Central memory CD8-positive, alpha-beta T cell (primary cell): Measurements from ENCODE around the gene MROH9.
"Not testable (repeated sequence)": the region's sequence is repeated elsewhere in the genome, so short reads cannot be mapped to it uniquely, and the experiment has no call there.

Experiments used
- ATAC-seq: fragments of 150-1000 bp; cut with Tn5 transposase; replicated peaks from 2 replicates; pipeline ENCODE4 v1.10.0; 2022; ENCODE audit warnings: mild to moderate bottlenecking, moderate FRiP score, moderate number of reproducible peaks; ENCODE audit not compliant: poor library complexity, severe bottlenecking; ENCODE audit errors: extremely low read depth
- DNase-seq, 2 donors: peaks; one replicate each; pipeline ENCODE4 v3.0.0; 2021; ENCODE audit warnings: low spot score in 2 of 2
- H3K27ac Mint-ChIP-seq: one replicate; pipeline ENCODE4 v1.8.0; 2022; ENCODE audit warnings: low read depth, mild to moderate bottlenecking, moderate library complexity, mixed read lengths
- H3K27me3 Mint-ChIP-seq: one replicate; pipeline ENCODE4 v1.8.0; 2022; ENCODE audit warnings: mixed read lengths
- H3K36me3 Mint-ChIP-seq: one replicate; pipeline ENCODE4 v1.8.0; 2022; ENCODE audit warnings: mild to moderate bottlenecking, moderate library complexity, mixed read lengths; ENCODE audit not compliant: insufficient read depth
- H3K4me1 Mint-ChIP-seq: one replicate; pipeline ENCODE4 v1.8.0; 2022; ENCODE audit warnings: mixed read lengths
- H3K4me3 Mint-ChIP-seq: one replicate; pipeline ENCODE4 v1.8.0; 2022; ENCODE audit warnings: mild to moderate bottlenecking, moderate library complexity, mixed read lengths
- H3K9me3 Mint-ChIP-seq: one replicate; pipeline ENCODE4 v1.8.0; 2022; ENCODE audit warnings: mixed read lengths

The MROH9 gene

DNA sequence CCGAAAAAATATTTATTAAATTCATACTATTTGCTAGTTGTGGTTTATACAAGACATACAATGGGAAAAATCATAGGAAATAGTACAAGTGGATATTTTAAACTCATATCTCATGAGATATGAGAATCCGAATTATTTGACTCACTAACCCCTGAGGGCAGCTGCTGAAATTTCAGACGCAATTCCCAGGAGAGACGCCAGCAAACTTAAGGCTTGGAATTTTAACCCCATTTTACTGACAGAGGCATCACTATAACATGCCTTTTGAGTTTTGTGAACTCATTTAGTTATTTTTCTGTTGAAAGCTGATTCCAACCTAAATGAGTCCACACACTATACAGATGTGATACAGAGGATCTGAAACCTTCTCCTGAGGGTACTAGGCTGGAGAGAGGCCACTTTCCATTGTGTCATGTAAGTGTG lies 5.9 kb upstream of the MROH9 start:
- Mint-ChIP-seq H3K4me1 (no peaks in the 10 kb centered on the region), H3K27me3 (peaks cover 19% of the 10 kb centered on the region), H3K27ac (no peak overlapping the region), H3K36me3 (no peaks in the 10 kb centered on the region), H3K9me3 (no peaks in the 10 kb centered on the region), H3K4me3 (no peak overlapping the region)
- no peak for ATAC-seq
- no peak for DNase-seq

DNA sequence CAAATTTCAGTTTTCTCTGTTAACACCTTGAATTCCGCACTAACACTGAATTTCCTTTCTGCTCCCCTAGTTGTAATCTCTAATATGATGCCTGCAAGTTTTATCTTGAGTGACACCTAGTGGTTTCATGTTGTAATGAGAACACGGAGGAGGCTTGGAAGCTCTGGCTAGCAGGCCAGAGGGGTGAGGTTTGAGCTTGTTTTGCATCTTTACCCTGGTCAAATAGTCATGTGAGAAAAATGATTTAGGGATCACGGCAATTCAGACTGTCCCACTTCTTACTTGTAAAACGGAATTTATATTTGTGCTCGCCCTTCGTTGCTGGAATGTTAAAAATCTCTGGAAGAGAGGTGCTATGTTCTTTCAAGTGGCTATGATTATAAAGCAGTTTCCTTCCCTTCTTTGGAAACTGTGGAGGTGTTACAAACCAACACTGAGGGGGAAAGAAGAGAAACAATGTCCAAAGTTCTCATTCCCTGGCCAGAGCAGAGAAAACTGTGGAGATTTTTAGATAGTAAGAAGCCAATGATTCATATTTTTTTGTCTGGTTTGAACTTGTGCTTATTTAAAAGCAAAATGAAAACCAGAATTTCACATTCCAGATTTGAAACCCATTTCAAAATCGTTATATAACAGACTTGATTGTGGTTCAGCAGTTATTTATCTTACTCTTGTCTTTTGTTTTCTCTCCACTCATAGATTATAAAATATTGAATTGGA lies 5.3 kb upstream of the MROH9 start:
- no peak for ATAC-seq
- no peaks in the 10 kb centered on the region for H3K9me3 Mint-ChIP-seq
- no peak for DNase-seq
- no peaks in the 10 kb centered on the region for H3K4me1 Mint-ChIP-seq
- H3K27me3 Mint-ChIP-seq: peaks cover 19% of the 10 kb centered on the region
- no peaks in the 10 kb centered on the region for H3K36me3 Mint-ChIP-seq
- H3K27ac Mint-ChIP-seq: no peak overlapping the region
- H3K4me3 Mint-ChIP-seq: no peak overlapping the region

DNA sequence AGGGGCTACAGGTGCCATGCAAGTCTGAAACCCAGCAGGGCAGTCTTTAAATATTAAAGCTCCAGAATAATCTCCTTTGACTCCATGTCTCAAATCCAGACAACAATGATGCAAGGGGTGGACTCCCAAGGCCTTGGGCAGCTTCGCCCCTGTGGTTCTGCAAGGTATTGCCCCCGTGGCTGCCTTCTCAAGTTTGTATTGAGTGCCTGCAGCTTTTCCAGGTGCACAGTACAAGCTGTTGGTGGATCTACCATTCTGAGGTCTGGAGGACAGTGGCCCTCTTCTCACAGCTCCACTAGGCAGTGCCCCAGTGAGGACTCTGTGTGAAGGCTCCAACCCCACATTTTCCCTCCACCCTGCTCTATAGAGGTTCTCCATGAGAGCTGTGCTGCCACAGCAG lies 3.7 kb upstream of the MROH9 start:
- Mint-ChIP-seq H3K36me3 (no peaks in the 10 kb centered on the region), H3K27me3 (peaks cover 19% of the 10 kb centered on the region), H3K27ac (no peak overlapping the region), H3K4me3 (no peak overlapping the region), H3K4me1 (no peaks in the 10 kb centered on the region), H3K9me3 (no peaks in the 10 kb centered on the region)
- DNase-seq: no peak
- ATAC-seq: no peak

DNA sequence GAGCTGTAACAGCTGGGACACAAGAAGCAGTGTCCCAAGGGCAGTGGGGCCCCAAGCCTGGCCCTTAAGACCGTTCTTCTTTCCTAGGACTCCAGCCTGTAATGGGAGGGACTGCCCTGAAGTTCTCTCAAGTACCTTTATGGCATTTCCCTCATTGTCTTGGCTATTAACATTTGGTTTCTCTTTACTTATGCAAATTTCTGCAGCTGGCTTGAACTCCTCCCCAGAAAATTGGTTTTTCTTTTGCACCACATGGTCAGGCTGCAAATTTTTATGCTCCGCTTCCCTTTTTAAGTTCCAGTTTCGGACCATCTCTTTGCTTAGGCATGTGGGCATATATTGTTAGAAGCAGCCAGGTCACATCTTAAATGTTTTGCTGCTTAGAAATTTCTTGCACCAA lies 3.1 kb upstream of the MROH9 start:
- H3K9me3 Mint-ChIP-seq: no peaks in the 10 kb centered on the region
- H3K4me1 Mint-ChIP-seq: no peaks in the 10 kb centered on the region
- no peak overlapping the region for H3K4me3 Mint-ChIP-seq
- ATAC-seq (no peak), DNase-seq (no peak)
- peaks cover 19% of the 10 kb centered on the region for H3K27me3 Mint-ChIP-seq
- no peaks in the 10 kb centered on the region for H3K36me3 Mint-ChIP-seq
- no peak overlapping the region for H3K27ac Mint-ChIP-seq

DNA sequence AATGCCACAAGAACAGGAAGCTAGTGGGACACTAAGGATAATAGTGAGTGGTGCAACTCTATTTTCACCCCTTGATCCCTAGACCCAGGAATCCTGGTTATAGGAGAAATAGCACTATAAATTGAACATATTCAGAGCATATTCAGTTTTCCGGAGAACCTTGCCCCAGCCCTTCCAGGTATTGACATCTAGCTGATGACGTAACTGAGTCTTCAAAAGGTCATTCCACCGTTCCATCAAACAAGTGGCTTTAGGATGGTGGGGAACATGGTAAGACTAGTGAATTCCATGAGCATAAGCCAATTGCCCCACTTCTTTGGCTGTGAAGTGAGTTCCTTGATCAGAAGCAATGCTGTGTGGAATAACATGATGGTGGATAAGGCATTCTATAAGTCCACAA lies 2.9 kb downstream of the MROH9 start:
- Mint-ChIP-seq H3K4me1 (no peaks in the 10 kb centered on the region), H3K27ac (no peak overlapping the region), H3K9me3 (no peaks in the 10 kb centered on the region), H3K27me3 (peaks cover 39% of the 10 kb centered on the region), H3K36me3 (no peaks in the 10 kb centered on the region), H3K4me3 (no peak overlapping the region)
- ATAC-seq (no peak), DNase-seq (no peak)

DNA sequence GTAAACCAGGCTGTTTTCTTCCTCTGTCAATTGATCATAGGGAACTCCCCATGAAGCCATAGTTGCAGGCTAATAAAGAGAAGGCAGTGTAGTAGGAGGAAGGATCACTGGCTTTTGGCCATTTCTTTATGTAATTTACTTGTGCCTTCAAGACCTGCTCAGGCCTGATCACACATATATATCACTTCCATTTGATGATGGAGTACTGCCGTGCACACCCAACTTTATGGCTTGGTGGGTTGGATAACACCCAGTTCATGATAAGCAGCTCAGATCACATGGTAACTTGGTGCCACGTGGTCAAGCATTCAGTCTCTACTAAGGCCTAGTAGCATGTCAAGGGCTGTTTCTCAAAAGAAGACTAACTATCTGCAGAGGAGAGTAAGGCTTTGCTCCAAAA lies 4.1 kb downstream of the MROH9 start:
- Mint-ChIP-seq H3K4me3 (no peak overlapping the region), H3K27ac (no peak overlapping the region), H3K27me3 (peaks cover 51% of the 10 kb centered on the region), H3K4me1 (no peaks in the 10 kb centered on the region), H3K9me3 (no peaks in the 10 kb centered on the region), H3K36me3 (no peaks in the 10 kb centered on the region)
- ATAC-seq (no peak), DNase-seq (no peak)

DNA sequence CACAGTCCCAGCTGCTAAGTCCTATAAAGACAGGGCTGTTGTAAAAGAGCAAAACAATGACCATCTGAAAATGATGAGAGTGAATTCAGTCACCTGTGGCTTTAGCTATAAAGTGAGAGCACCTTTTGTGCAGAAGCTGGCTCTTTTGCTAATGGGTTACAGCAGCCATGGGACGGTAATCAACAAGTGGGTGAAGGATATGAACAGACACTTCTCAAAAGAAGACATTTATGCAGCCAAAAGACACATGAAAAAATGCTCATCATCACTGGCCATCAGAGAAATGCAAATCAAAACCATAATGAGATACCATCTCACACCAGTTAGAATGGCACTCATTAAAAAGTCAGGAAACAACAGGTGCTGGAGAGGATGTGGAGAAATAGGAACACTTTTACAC lies 16.4 kb downstream of the MROH9 start:
- DNase-seq, H3K27ac Mint-ChIP-seq, H3K4me3 Mint-ChIP-seq, H3K9me3 Mint-ChIP-seq, ATAC-seq, H3K36me3 Mint-ChIP-seq, H3K4me1 Mint-ChIP-seq: not testable (repeated sequence)
- H3K27me3 Mint-ChIP-seq: peaks cover 29% of the 10 kb centered on the region

DNA sequence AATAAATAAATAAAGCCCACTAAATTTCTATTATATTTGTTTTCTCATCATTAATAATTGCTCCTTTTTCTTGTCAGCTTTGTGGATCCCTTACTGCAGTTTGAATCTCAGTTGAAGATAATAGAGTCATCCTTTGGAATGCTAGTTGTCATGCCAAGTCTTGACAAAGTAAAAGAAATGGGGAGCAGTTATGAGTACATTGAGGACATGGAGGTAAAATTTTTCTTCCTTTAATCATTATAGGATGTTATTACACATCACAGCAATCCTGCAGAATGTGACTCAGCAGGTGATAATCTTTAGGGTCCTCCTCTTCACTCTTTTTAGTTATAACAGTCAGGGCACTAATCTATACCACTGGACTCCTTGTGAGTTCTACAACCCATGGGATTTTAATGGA lies 24.1 kb downstream of the MROH9 start:
- Mint-ChIP-seq H3K27ac (no peak overlapping the region), H3K9me3 (no peaks in the 10 kb centered on the region), H3K4me1 (no peaks in the 10 kb centered on the region), H3K27me3 (peaks cover 37% of the 10 kb centered on the region), H3K4me3 (no peak overlapping the region), H3K36me3 (no peaks in the 10 kb centered on the region)
- no peak for DNase-seq
- no peak for ATAC-seq

DNA sequence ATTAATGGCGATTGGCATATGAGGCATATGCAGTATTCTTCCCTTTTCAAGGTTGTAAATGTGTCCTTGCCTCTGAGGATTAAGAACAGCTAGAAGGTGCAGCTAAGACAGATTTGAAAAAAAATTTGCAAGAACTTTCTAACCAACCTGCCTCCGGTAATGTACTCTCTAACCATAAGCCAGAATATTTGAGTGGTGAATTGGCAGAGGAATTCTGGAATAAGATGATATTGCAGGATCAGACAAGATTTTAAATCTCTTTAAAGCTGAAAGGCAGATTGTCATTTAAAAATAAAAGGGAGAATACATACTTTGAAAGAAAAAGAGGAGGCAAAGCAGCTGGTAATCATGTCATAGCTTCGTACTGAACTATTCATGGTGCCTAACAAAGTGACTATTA lies 29.2 kb downstream of the MROH9 start:
- H3K9me3 Mint-ChIP-seq: no peaks in the 10 kb centered on the region
- ATAC-seq (no peak), DNase-seq (no peak)
- no peaks in the 10 kb centered on the region for H3K36me3 Mint-ChIP-seq
- no peak overlapping the region for H3K27ac Mint-ChIP-seq
- H3K27me3 Mint-ChIP-seq: peaks cover 40% of the 10 kb centered on the region
- H3K4me3 Mint-ChIP-seq: no peak overlapping the region
- no peaks in the 10 kb centered on the region for H3K4me1 Mint-ChIP-seq

DNA sequence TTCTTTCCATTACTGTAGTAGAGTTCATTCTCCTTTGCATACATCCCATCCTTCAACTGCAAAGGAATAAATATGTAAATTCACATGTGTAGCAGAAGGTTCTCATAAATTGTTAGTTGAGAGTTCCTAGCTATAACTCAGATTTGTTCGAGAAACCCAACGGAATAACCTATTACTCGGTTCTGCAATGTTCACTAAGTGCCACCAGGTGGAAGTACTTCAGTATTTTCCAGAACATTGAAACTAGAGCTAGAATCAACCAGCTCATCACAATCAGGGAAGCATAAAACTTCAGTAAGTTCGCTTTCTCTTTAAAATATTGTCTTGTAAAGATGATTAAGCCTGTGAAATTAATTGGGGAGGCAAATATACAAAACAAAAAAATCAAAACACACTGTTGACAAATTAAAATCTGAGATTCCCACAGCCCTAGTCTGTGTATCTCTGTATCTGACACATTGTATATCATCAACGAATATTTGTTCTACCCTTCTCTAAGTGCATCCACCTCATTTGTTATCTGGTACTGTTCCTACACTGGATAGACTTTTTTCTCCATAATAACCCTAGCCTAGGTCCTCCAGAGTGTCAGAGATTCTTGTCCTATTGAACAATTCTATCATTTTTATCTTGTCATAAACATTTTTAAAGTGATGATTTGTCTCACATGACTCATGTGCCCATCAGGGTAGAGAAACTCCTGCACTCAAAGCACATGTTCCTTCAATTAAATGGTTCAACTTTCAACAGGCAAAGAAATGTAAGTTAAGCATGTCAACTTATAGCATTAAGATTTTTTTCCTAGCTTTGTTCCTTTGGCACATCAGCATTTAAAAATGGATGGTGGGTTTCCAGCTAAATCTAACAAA lies 31.9 kb downstream of the MROH9 start:
- H3K27ac Mint-ChIP-seq: no peak overlapping the region
- H3K4me3 Mint-ChIP-seq: no peak overlapping the region
- no peaks in the 10 kb centered on the region for H3K36me3 Mint-ChIP-seq
- DNase-seq: no peak
- no peaks in the 10 kb centered on the region for H3K4me1 Mint-ChIP-seq
- no peak for ATAC-seq
- no peaks in the 10 kb centered on the region for H3K9me3 Mint-ChIP-seq
- peaks cover 38% of the 10 kb centered on the region for H3K27me3 Mint-ChIP-seq

DNA sequence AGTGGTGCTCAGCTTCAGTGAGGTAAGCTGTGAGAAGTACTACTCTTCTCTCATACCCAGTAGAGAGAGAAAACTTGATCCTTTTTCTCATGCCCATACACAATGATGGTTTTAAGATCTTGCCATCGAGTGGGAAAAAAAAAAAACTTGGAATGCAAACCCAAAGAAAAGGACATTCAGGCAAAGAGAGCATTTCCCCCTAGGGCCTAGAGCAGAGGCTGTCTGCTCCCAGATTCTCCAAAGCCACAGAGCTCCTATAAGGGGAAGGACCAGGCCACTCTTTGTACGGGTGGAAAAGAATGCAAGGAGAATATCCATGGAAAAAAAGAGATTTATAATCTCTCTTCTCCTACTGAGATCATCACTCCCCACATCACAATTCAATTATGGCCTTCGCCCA lies 34.9 kb downstream of the MROH9 start:
- H3K9me3 Mint-ChIP-seq: no peaks in the 10 kb centered on the region
- H3K27ac Mint-ChIP-seq: no peak overlapping the region
- H3K27me3 Mint-ChIP-seq: peaks cover 27% of the 10 kb centered on the region
- H3K36me3 Mint-ChIP-seq: no peaks in the 10 kb centered on the region
- DNase-seq (no peak), ATAC-seq (no peak)
- no peaks in the 10 kb centered on the region for H3K4me1 Mint-ChIP-seq
- H3K4me3 Mint-ChIP-seq: no peak overlapping the region

DNA sequence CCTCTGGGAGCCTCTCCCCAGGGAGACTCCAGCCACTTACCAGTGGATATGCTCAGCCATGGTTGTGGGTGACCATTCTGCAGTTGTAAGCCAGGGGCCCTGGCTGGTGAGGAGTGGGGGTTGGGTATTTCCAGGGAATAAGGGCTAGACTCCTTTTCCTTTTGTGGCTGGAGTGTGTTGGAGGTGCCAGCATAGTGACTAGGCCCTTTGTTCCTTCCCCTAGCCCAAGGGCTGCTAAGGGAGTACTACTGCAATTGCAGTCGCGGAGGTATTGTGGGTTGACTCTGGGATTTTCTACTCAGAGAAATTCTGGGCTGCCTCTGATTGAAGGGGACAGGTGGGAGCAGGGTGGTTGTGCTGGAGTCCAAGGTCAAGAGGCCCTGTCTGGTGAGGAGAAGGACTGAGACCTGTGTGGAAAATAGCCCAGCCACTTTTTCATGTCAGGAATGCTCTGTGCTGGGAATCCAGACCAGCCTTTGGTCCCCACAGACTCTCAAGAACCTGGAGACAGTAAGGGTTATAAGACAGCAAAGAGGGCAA lies 43.1 kb downstream of the MROH9 start:
- Mint-ChIP-seq H3K9me3 (peaks cover 4% of the 10 kb centered on the region), H3K27ac (no peak overlapping the region), H3K27me3 (peaks cover 27% of the 10 kb centered on the region), H3K4me1 (no peaks in the 10 kb centered on the region), H3K36me3 (peaks cover 2% of the 10 kb centered on the region), H3K4me3 (no peak overlapping the region)
- no peak for ATAC-seq
- no peak for DNase-seq

DNA sequence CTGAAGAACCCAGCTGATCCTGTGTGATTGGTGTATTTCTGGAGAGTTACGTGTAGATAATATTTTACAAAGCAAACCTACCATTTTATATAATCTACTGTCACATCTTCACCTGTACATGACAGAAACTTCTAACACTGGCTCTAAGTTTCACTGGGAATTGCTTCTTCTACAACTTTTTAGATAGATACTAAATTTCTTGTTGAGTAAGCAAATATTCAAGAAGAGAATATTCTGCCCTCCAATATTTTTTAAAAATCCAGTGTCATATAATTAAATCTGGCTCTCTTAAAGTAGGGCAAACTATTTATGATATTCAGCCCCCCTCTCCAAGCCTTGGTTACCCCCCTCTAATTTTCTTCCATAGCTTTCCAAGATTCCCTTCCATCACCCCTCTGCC lies 50.1 kb downstream of the MROH9 start:
- DNase-seq: no peak
- H3K9me3 Mint-ChIP-seq: no peaks in the 10 kb centered on the region
- peaks cover 12% of the 10 kb centered on the region for H3K27me3 Mint-ChIP-seq
- no peak overlapping the region for H3K27ac Mint-ChIP-seq
- H3K36me3 Mint-ChIP-seq: no peaks in the 10 kb centered on the region
- ATAC-seq: no peak
- H3K4me3 Mint-ChIP-seq: no peak overlapping the region
- no peaks in the 10 kb centered on the region for H3K4me1 Mint-ChIP-seq
